Body of pancreas (tissue), 4 donors: ENCODE measurements around the gene C1orf146.

ENCODE experiments used
- CTCF ChIP-seq, 7 experiments: fragments of 450-650 bp in 4 of 7; fragments of 200-600 bp in 3 of 7; sonication (generic) in 3 of 7; IDR thresholded peaks; one replicate each; pipeline ENCODE4 v1.5.1; 2016 to 2019; ENCODE audit warnings: antibody characterized with exemption in 7 of 7
- POLR2A ChIP-seq, 3 donors: fragments of 450-650 bp; IDR thresholded peaks; one replicate each; pipeline ENCODE4 v1.6.1; 2016; ENCODE audit warnings: antibody characterized with exemption in 3 of 3, mild to moderate bottlenecking in 2 of 3

- no peak for TF ChIP-seq CTCF (IDR thresholded peaks at IDR 0.05)
- no peak for TF ChIP-seq POLR2A (IDR thresholded peaks at IDR 0.05)
Measured at GRCh38 chr1:92169214-92170005, 48.3 kb upstream of the C1orf146 start.
